Stimulated activated CD8-positive, alpha-beta memory T cell treated with anti-CD3 and anti-CD28 coated beads, Interleukin-4, amount 100 ng/mL, for 48 hours (primary cell): Measurements from ENCODE around the gene MADCAM1.

ENCODE experiments used
- DNase-seq: peaks from one replicate; pipeline ENCODE4 v3.0.0-alpha.2; 2020

Gene MADCAM1

DNA sequence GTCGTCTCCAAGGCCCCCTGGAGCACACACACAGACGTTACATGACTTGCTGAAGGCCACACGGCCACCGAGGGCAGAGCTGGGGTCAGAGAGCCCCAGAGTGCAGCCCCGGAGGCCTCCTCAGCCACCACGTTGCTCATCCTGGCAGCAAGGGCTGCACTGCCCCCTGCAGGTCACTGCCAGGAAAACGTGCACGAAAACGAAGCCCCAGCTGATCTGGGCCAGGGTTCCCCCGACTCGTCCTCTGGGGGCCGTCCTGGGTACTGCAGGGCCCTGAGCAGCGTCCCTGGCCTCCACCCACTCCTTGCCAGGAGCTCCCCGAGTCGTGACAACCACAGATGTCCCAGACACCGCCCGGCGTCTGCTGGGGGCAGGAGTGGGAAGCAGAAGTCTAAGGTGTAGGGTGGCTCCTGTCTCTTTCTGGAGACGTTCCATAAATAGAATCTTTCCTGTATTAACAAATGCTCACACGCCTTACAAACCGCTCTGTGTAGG lies 14.4 kb downstream of the MADCAM1 start:
- peak; percentile 96 for DNase-seq

GRCh38 chr19:511101-511851 lies 15.0 kb downstream of the MADCAM1 start:
- peak; percentile 84 for DNase-seq

DNA sequence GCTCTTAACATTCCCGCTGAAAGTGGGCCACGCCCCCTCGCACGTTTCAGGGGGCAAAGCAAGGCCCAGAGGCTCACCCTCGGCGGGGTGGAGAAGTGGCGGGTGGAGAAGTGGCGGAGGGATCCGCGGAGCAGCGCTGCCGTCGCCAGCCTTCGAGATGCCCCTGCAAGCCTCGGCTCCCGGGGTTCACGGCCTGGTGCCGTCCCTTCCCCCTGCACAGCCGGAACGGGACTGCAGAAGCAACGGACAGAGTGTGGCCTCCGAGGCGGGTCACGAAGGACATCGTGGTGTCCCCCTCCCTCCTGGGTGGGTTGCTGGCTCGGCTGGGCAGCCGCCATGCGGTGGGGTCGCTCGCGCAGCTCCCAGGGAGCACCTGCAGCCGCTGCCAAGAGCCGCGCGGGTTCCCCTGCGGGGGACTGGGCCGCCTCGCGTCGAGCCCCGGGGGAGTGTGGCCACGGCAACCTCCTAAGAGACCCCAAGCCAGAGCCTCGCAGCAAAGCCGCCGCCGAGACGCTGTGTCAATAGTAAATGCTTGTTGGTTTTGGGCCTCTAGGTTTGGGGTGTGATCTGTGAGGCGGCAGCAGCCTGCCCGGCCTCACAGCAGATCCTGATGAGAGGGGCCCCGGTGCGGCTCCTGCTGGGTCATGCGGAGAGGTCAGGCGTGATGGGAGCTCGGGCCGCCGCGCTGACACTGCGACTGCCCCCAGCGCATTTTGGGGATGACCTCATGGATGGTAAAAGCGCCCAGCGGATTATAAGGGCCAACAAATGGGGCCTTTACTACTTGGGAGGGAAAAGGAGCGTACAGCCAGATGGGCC lies 16.5 kb downstream of the MADCAM1 start:
- no peak for DNase-seq

DNA sequence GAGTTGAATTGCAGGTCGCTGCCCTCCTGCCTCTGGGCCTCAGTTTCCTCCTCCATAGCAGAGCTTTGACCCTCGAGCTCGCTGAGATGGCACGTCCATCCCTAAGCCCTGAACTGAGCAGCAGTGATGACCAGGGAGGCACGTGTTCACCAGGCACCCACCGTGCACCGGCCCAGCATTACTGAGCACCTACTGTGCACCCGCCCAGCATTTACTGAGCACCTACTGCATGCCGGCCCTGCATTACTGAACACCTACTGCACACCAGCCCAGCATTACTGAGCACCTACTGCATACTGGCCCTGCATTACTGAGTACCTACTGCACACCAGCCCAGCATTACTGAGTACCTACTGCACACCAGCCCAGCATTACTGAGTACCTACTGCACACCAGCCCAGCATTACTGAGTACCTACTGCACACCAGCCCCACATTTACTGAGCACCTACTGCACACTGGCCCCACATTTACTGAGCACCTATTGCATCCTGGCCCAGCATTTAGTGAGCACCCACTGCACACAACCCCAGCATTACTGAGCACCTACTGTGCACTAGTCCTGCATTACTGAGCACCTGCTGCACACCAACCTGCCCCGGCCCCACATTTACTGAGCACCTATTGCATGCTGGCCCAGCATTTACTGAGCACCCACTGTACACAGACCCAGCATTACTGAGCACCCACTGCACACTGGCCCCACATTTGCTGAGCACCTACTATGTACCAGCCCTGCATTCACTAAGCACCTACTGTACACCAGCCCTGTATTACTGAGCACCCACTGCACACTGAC lies 17.3 kb downstream of the MADCAM1 start:
- no peak for DNase-seq

DNA sequence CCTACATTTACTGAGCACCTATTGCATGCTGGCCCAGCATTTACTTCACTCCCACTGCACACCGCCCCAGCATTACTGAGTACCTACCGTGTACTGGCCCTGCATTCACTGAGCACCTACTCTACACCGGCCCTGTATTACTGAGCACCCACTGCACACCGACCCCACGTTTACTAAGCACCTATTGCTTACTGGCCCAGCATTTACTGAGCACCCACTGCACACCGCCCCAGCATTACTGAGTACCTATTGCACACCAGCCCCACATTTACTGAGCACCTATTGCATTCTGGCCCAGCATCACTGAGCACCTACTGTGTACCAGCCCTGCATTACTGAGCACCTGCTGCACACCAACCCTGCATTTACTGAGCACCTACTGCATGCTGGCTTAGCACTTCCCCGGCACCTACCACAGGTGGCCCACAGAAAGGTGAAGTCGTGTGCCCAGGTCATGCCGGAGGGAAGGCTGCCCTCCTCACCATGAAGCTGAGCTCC lies 17.9 kb downstream of the MADCAM1 start:
- no peak for DNase-seq

GRCh38 chr19:517721-518597 lies 21.7 kb downstream of the MADCAM1 start:
- DNase-seq, result no peak

DNA sequence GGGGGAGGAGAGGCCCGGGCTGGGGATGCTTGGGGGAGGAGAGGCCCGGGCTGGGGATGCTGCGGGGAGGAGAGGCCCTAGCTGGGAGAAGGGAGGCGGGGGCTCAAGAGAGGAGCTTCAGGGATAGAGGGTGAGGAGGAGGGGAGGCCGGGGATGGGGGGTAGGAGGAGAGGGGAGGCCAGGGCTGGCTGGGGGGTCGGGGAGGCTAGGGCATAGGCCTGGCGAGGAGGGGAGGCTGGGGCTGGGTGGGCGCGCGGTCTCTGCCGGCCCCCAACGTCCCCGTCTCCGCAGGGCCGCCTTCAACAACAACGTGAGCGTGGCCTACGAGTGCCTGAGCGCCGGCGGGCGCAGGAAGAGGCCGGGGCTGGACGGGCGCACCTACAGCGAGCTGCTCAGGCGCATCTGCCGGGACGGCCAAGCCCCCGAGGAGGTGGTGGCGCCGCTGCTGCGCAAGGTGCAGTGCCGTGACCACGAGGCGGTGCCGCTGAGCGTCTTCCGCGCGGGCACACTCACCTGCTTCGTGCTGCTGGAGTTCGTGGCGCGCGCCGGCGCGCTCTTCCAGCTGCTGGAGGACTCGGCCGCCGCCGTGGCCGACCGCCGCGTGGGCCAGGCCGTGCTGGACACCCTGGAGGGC lies 22.4 kb downstream of the MADCAM1 start:
- DNase-seq, result peak; percentile 61

GRCh38 chr19:519449-519865 lies 23.2 kb downstream of the MADCAM1 start:
- DNase-seq, result no peak

GRCh38 chr19:522726-523125 lies 26.4 kb downstream of the MADCAM1 start:
- no peak for DNase-seq

GRCh38 chr19:524062-524674 lies 27.9 kb downstream of the MADCAM1 start:
- DNase-seq, result no peak

- DNase-seq, result no peak
These were observed 28.7 kb downstream of the MADCAM1 start for GRCh38 chr19:525029-525428.

- DNase-seq, result no peak
These were observed 29.7 kb downstream of the MADCAM1 start for GRCh38 chr19:525857-526419.

DNA sequence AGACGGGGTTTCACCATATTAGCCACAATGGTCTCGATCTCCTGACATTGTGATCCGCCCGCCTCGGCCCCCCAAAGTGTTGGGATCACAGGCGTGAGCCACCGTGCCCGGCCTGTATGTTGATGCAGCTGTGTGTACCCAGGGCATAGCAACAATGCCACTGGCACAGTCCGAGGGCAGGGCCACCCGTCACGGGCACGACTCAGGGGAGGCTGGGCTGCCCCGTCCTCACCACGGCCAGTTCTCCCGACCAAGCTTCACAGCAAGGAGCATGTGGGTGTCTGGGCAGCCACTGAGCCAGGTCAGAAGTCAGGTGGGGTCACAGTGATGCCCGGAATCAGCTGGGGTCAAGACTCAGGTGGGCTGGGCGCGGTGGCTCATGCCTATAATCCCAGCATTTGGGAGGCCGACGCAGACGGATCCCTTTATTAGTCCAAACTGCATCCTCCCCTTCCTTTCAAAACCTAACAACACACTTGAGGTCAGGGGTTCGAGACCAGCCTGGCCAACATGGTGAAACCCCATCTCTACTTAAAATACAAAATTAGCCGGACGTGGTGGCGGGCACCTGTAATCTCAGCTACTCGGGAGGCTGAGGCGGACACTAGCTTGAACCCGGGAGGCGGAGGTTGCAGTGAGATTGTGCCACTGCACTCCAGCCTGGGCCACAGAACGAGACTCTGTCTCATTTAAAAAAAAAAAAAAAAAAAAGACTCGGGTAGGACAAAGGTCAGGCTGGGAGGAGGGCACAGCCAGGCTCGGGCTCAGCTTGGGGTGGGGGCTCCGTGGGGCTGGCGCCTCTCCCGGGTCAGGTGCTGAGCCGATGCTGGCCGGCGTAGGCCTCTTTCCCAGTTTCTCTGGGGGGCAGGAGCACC lies 34.1 kb downstream of the MADCAM1 start:
- no peak for DNase-seq

GRCh38 chr19:531009-531752 lies 34.9 kb downstream of the MADCAM1 start:
- peak; percentile 89 for DNase-seq

DNA sequence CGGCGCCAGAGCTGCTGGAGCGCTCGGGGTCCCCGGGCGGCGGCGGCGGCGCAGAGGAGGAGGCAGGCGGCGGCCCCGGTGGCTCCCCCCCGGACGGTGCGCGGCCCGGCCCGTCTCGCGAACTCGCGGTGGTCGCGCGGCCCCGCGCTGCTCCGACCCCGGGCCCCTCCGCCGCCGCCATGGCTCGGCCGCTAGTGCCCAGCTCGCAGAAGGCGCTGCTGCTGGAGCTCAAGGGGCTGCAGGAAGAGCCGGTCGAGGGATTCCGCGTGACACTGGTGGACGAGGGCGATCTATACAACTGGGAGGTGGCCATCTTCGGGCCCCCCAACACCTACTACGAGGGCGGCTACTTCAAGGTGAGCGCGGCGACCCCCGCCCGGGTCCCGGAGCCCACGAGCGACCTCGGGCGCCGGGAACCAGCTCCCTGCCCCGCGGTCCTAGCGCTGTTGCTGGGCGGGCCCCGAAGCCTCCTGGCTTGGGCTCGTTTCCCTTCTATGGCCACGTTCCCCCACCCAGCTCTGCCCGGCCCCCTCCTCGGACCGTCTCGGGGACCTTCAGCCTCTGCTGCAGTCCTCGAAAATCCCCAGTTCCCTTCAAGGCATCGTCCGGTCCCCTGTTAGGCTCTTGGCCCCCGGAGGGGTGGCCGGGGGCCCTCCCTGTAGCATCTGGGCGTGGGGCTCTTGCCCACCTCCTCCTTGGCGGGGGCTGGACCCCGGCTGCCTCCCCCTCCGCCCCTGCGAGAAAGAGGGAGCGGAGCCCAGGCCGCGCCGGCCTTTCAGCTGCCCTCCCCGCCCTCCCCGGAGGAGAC lies 35.7 kb downstream of the MADCAM1 start, which contains the start of gene CDC34:
Gene CDC34, plus strand, starts transcription at position 8 of the 808 bp plus-strand sequence. Its CDS starts 172 bp downstream, at position 180.
- DNase-seq, result no peak

GRCh38 chr19:532561-533363 lies 36.5 kb downstream of the MADCAM1 start:
- peak; percentile 52 for DNase-seq
